ENCODE results near the gene ZP2.
A peak's percentile ranks its signal among the peaks of the same experiment; 100 is the strongest.

The ZP2 gene

DNA sequence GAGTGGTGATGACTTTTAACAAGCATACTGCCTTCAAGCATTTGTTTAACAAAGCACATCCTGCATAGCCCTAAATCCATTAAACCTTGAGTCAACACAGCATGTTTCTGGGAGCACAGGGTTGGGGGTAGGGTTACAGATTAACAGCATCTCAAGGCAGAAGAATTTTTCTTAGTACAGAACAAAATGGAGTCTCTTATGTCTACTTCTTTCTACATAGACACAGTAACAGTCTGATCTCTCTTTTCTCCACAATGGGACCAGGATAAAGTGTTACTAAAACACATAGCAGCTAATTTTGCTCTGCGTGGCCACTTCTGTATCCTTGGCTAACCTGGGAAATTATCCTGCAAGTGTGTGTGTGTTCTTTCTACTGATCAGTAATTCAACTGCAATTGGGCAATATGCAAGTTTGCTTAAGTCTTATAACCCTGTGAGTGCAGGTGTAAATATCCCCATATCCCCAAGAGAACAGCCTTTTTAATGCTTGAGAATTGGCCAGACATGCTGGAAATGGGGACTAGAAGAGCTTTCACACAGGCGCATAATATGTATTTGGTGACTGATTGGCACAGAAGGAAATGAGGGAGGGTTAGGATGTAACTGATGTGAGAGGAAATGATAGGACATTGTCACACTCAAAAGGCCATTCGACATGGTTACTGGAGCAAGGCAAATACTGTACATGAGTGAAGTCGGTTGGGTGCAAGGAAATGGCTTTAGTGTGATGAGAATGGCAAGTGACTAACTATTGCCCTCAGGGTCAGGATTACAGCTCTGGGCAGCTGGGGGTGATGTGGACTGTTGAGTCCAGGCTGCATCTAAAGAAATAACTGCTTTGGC lies 11.3 kb upstream of the ZP2 start:
- no peak for TF ChIP-seq ZFP3 (tag by site-specific recombination; IDR thresholded peaks at IDR 0.05; ENCODE audit: low read depth)
- TF ChIP-seq ZNF433 (tag by site-specific recombination; IDR thresholded peaks at IDR 0.05; ENCODE audit: low read depth) = no peak
- TF ChIP-seq ZNF324 (tag by site-specific recombination; IDR thresholded peaks at IDR 0.05) = no peak
- no peak for TF ChIP-seq ZNF529 (tag by site-specific recombination; IDR thresholded peaks at IDR 0.05; ENCODE audit: insufficient replicate concordance)
- no peak for TF ChIP-seq ZNF169 (tag by site-specific recombination; IDR thresholded peaks at IDR 0.05)
- TF ChIP-seq, protein P1, sequence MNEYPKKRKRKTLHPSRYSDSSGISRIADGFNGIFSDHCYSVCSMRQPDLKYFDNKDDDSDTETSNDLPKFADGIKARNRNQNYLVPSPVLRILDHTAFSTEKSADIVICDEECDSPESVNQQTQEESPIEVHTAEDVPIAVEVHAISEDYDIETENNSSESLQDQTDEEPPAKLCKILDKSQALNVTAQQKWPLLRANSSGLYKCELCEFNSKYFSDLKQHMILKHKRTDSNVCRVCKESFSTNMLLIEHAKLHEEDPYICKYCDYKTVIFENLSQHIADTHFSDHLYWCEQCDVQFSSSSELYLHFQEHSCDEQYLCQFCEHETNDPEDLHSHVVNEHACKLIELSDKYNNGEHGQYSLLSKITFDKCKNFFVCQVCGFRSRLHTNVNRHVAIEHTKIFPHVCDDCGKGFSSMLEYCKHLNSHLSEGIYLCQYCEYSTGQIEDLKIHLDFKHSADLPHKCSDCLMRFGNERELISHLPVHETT (tag by site-specific recombination; IDR thresholded peaks at IDR 0.05) = no peak
- no peak for TF ChIP-seq ZNF521 (tag by site-specific recombination; IDR thresholded peaks at IDR 0.05)
- no peak for TF ChIP-seq OVOL3 (tag by site-specific recombination; IDR thresholded peaks at IDR 0.05)
- no peak for TF ChIP-seq ZNF394 (tag by site-specific recombination; IDR thresholded peaks at IDR 0.05; ENCODE audit: borderline replicate concordance)
- TF ChIP-seq, protein P2, sequence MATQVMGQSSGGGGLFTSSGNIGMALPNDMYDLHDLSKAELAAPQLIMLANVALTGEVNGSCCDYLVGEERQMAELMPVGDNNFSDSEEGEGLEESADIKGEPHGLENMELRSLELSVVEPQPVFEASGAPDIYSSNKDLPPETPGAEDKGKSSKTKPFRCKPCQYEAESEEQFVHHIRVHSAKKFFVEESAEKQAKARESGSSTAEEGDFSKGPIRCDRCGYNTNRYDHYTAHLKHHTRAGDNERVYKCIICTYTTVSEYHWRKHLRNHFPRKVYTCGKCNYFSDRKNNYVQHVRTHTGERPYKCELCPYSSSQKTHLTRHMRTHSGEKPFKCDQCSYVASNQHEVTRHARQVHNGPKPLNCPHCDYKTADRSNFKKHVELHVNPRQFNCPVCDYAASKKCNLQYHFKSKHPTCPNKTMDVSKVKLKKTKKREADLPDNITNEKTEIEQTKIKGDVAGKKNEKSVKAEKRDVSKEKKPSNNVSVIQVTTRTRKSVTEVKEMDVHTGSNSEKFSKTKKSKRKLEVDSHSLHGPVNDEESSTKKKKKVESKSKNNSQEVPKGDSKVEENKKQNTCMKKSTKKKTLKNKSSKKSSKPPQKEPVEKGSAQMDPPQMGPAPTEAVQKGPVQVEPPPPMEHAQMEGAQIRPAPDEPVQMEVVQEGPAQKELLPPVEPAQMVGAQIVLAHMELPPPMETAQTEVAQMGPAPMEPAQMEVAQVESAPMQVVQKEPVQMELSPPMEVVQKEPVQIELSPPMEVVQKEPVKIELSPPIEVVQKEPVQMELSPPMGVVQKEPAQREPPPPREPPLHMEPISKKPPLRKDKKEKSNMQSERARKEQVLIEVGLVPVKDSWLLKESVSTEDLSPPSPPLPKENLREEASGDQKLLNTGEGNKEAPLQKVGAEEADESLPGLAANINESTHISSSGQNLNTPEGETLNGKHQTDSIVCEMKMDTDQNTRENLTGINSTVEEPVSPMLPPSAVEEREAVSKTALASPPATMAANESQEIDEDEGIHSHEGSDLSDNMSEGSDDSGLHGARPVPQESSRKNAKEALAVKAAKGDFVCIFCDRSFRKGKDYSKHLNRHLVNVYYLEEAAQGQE (tag by site-specific recombination; IDR thresholded peaks at IDR 0.05) = no peak
- peak; percentile 84 for TF ChIP-seq WT1 (tag by site-specific recombination; IDR thresholded peaks at IDR 0.05)
- no peak for TF ChIP-seq ZBTB8A (tag by site-specific recombination; IDR thresholded peaks at IDR 0.05)
- TF ChIP-seq ZNF624 (tag by site-specific recombination; IDR thresholded peaks at IDR 0.05) = no peak
- TF ChIP-seq, protein P3, sequence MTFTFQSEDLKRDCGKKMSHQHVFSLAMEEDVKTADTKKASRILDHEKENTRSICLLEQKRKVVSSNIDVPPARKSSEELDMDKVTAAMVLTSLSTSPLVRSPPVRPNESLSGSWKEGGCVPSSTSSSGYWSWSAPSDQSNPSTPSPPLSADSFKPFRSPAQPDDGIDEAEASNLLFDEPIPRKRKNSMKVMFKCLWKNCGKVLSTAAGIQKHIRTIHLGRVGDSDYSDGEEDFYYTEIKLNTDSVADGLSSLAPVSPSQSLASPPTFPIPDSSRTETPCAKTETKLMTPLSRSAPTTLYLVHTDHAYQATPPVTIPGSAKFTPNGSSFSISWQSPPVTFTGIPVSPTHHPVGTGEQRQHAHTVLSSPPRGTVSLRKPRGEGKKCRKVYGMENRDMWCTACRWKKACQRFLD (tag by site-specific recombination; IDR thresholded peaks at IDR 0.05) = no peak
- no peak for TF ChIP-seq ZNF211 (tag by site-specific recombination; IDR thresholded peaks at IDR 0.05; ENCODE audit: low read depth)
- TF ChIP-seq ZNF561 (tag by site-specific recombination; IDR thresholded peaks at IDR 0.05; ENCODE audit: borderline replicate concordance) = no peak
- TF ChIP-seq, protein P4, sequence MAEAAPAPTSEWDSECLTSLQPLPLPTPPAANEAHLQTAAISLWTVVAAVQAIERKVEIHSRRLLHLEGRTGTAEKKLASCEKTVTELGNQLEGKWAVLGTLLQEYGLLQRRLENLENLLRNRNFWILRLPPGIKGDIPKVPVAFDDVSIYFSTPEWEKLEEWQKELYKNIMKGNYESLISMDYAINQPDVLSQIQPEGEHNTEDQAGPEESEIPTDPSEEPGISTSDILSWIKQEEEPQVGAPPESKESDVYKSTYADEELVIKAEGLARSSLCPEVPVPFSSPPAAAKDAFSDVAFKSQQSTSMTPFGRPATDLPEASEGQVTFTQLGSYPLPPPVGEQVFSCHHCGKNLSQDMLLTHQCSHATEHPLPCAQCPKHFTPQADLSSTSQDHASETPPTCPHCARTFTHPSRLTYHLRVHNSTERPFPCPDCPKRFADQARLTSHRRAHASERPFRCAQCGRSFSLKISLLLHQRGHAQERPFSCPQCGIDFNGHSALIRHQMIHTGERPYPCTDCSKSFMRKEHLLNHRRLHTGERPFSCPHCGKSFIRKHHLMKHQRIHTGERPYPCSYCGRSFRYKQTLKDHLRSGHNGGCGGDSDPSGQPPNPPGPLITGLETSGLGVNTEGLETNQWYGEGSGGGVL (tag by site-specific recombination; IDR thresholded peaks at IDR 0.05) = no peak
- TF ChIP-seq, protein P5, sequence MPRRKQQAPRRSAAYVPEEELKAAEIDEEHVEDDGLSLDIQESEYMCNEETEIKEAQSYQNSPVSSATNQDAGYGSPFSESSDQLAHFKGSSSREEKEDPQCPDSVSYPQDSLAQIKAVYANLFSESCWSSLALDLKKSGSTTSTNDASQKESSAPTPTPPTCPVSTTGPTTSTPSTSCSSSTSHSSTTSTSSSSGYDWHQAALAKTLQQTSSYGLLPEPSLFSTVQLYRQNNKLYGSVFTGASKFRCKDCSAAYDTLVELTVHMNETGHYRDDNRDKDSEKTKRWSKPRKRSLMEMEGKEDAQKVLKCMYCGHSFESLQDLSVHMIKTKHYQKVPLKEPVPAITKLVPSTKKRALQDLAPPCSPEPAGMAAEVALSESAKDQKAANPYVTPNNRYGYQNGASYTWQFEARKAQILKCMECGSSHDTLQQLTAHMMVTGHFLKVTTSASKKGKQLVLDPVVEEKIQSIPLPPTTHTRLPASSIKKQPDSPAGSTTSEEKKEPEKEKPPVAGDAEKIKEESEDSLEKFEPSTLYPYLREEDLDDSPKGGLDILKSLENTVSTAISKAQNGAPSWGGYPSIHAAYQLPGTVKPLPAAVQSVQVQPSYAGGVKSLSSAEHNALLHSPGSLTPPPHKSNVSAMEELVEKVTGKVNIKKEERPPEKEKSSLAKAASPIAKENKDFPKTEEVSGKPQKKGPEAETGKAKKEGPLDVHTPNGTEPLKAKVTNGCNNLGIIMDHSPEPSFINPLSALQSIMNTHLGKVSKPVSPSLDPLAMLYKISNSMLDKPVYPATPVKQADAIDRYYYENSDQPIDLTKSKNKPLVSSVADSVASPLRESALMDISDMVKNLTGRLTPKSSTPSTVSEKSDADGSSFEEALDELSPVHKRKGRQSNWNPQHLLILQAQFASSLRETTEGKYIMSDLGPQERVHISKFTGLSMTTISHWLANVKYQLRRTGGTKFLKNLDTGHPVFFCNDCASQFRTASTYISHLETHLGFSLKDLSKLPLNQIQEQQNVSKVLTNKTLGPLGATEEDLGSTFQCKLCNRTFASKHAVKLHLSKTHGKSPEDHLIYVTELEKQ (tag by site-specific recombination; IDR thresholded peaks at IDR 0.05; ENCODE audit: borderline replicate concordance) = no peak
- TF ChIP-seq ZNF146 (tag by site-specific recombination; IDR thresholded peaks at IDR 0.05) = no peak
- TF ChIP-seq, protein P6, sequence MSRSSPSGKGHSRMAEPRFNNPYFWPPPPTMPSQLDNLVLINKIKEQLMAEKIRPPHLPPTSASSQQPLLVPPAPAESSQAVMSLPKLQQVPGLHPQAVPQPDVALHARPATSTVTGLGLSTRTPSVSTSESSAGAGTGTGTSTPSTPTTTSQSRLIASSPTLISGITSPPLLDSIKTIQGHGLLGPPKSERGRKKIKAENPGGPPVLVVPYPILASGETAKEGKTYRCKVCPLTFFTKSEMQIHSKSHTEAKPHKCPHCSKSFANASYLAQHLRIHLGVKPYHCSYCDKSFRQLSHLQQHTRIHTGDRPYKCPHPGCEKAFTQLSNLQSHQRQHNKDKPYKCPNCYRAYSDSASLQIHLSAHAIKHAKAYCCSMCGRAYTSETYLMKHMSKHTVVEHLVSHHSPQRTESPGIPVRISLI (tag by site-specific recombination; IDR thresholded peaks at IDR 0.05) = no peak
- TF ChIP-seq, protein P7, sequence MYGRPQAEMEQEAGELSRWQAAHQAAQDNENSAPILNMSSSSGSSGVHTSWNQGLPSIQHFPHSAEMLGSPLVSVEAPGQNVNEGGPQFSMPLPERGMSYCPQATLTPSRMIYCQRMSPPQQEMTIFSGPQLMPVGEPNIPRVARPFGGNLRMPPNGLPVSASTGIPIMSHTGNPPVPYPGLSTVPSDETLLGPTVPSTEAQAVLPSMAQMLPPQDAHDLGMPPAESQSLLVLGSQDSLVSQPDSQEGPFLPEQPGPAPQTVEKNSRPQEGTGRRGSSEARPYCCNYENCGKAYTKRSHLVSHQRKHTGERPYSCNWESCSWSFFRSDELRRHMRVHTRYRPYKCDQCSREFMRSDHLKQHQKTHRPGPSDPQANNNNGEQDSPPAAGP (tag by site-specific recombination; IDR thresholded peaks at IDR 0.05) = 0 out of 2 replicates have a peak, but pooled peaks have one; percentile 35
- TF ChIP-seq SCRT1 (tag by site-specific recombination; IDR thresholded peaks at IDR 0.05; ENCODE audit: borderline replicate concordance) = no peak
- TF ChIP-seq KLF1 (tag by site-specific recombination; IDR thresholded peaks at IDR 0.05) = peak; percentile 58
- CTCF ChIA-PET = interaction anchor here (0.7 to 1.7 kb wide), 2 partner anchors 13 to 21 kb away, joined by 3 to 4 read pairs; no protein-coding TSS in a partner anchor

More for the DNA sequence above, 11.3 kb upstream of the ZP2 start:
- H3K27ac ChIP-seq (ENCODE audit: extremely low read depth, low read depth, low read length) = no peak overlapping the region
- H3K36me3 ChIP-seq (ENCODE audit: control insufficient read depth in 2 of 2, insufficient read depth in 1 of 2, low read length in 2 of 2) = no peaks in the 10 kb centered on the region
- POLR2A ChIA-PET = no interaction called here
- H3K9me3 ChIP-seq (ENCODE audit: control insufficient read depth, insufficient read depth, low read depth, low read length) = no peaks in the 10 kb centered on the region
- H3K4me1 ChIP-seq (ENCODE audit: control insufficient read depth, insufficient read depth, low read length) = no peaks in the 10 kb centered on the region
- H3K4me3 ChIP-seq (ENCODE audit: low read depth, low read length) = no peak overlapping the region

Measured in HEK293 (cell line).